Measurements from ENCODE around the gene LCNL1. TPM values are rescaled to one million over a fixed set of nuclear protein-coding genes. Genes with fewer than 3 reads are reported as not detected.

Gene LCNL1
- total RNA-seq, 1 donor from 2014 or later, result not detected

GRCh38 chr9:136957461-136957860, 25.3 kb upstream of the LCNL1 start:
- no peak for DNase-seq (ENCODE audit: low spot score)
- no peaks in the 10 kb centered on the region for H3K36me3 Mint-ChIP-seq (ENCODE audit: low read depth, unreplicated experiment)
- no peaks in the 10 kb centered on the region for H3K9me3 Mint-ChIP-seq (ENCODE audit: unreplicated experiment)
- H3K4me3 Mint-ChIP-seq (ENCODE audit: unreplicated experiment), result no peak overlapping the region
- no peak overlapping the region for H3K27ac Mint-ChIP-seq (ENCODE audit: unreplicated experiment)
- no peak for TF ChIP-seq CTCF (IDR thresholded peaks at IDR 0.05; ENCODE audit: unreplicated experiment)
- H3K4me1 Mint-ChIP-seq (ENCODE audit: unreplicated experiment), result no peaks in the 10 kb centered on the region
- H3K27me3 Mint-ChIP-seq (ENCODE audit: unreplicated experiment), result peaks cover 7% of the 10 kb centered on the region

GRCh38 chr9:136957901-136958300, 24.9 kb upstream of the LCNL1 start:
- H3K36me3 Mint-ChIP-seq (ENCODE audit: low read depth, unreplicated experiment), result no peaks in the 10 kb centered on the region
- no peaks in the 10 kb centered on the region for H3K9me3 Mint-ChIP-seq (ENCODE audit: unreplicated experiment)
- no peak overlapping the region for H3K27ac Mint-ChIP-seq (ENCODE audit: unreplicated experiment)
- TF ChIP-seq CTCF (IDR thresholded peaks at IDR 0.05; ENCODE audit: unreplicated experiment), result no peak
- H3K4me1 Mint-ChIP-seq (ENCODE audit: unreplicated experiment), result no peaks in the 10 kb centered on the region
- no peak for DNase-seq (ENCODE audit: low spot score)
- peaks cover 7% of the 10 kb centered on the region for H3K27me3 Mint-ChIP-seq (ENCODE audit: unreplicated experiment)
- no peak overlapping the region for H3K4me3 Mint-ChIP-seq (ENCODE audit: unreplicated experiment)

DNA sequence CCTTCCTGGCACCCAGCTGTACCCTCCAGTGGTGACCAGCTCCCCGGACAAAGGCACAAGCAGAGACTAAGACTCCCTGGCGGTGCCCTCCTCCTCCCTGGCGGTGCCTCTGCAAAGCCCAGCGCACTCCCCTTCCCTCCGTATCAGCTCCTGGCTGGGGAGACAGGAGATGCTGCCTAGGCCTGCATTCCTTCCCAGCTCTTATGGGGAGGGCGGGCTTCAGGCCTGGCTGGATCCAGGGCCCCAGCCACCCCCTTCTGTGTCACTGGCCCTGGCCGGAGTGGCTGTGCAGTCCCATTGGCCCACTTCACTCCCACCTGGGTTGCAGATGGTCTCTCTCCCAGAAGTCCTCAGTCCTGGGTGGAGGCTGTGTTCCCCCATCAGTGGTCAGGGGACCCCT, 24.3 kb upstream of the LCNL1 start:
- Mint-ChIP-seq H3K4me3 (ENCODE audit: unreplicated experiment) (no peak overlapping the region), H3K36me3 (ENCODE audit: low read depth, unreplicated experiment) (no peaks in the 10 kb centered on the region), H3K27ac (ENCODE audit: unreplicated experiment) (no peak overlapping the region), H3K9me3 (ENCODE audit: unreplicated experiment) (no peaks in the 10 kb centered on the region), H3K27me3 (ENCODE audit: unreplicated experiment) (peaks cover 7% of the 10 kb centered on the region), H3K4me1 (ENCODE audit: unreplicated experiment) (no peaks in the 10 kb centered on the region)
- no peak for DNase-seq (ENCODE audit: low spot score)
- no peak for TF ChIP-seq CTCF (IDR thresholded peaks at IDR 0.05; ENCODE audit: unreplicated experiment)

DNA sequence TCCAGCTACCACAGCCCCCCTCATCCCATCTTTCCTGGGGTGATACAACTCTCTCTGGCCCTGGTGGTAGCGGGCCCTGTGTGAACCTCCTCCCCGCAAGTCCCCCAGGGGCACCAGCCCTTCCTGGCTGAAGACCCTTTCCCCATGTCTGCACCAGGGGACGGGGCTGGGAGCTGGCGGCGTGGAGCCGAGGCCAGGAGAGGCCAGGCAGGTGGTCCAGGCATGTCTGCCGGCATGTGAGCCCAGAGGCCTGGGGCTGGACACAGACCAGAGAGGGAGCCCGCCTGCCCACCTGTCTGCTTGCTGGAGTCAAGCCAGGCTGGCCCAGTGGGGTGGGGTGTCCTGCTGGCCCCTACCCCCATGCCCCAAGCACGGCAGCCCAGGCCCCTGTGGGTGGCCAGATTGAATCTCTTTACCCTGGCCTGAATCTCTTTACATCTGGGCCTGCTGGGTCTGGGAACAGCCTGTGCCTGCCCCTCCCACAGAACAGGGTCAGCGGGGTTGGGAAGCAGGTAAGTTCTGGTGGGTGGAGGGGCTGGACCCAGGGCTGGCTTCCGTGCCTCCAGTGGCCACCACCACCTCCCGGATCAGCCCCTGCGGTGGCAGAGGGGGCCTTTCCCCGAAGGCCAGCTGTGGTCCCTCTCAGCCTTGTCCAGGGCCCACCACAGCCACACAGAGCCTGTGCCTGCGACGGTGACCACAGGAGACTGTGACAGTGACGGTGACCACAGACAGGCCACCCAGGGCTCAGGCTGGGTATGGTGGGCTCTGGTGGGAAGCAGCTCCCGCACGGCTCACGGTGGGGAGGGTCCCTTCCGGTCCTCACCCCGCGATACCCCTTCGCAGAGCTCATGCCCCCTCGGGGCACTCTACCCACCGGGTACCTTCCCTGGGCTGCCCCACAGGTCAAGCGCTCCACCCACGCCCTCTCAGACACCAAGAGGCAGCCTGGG, 23.6 kb upstream of the LCNL1 start:
- Mint-ChIP-seq H3K27ac (ENCODE audit: unreplicated experiment) (no peak overlapping the region), H3K27me3 (ENCODE audit: unreplicated experiment) (peaks cover 7% of the 10 kb centered on the region), H3K4me3 (ENCODE audit: unreplicated experiment) (no peak overlapping the region), H3K4me1 (ENCODE audit: unreplicated experiment) (no peaks in the 10 kb centered on the region), H3K36me3 (ENCODE audit: low read depth, unreplicated experiment) (no peaks in the 10 kb centered on the region), H3K9me3 (ENCODE audit: unreplicated experiment) (no peaks in the 10 kb centered on the region)
- TF ChIP-seq CTCF (IDR thresholded peaks at IDR 0.05; ENCODE audit: unreplicated experiment), result no peak
- DNase-seq (ENCODE audit: low spot score), result no peak
